Kidney glomerular epithelial cell (primary cell): ENCODE measurements around the gene TSR3.

Experiments
- DNase-seq: peaks from one replicate; lab custom pipeline; 2025; lab: John Stamatoyannopoulos, UW

The TSR3 gene

DNA sequence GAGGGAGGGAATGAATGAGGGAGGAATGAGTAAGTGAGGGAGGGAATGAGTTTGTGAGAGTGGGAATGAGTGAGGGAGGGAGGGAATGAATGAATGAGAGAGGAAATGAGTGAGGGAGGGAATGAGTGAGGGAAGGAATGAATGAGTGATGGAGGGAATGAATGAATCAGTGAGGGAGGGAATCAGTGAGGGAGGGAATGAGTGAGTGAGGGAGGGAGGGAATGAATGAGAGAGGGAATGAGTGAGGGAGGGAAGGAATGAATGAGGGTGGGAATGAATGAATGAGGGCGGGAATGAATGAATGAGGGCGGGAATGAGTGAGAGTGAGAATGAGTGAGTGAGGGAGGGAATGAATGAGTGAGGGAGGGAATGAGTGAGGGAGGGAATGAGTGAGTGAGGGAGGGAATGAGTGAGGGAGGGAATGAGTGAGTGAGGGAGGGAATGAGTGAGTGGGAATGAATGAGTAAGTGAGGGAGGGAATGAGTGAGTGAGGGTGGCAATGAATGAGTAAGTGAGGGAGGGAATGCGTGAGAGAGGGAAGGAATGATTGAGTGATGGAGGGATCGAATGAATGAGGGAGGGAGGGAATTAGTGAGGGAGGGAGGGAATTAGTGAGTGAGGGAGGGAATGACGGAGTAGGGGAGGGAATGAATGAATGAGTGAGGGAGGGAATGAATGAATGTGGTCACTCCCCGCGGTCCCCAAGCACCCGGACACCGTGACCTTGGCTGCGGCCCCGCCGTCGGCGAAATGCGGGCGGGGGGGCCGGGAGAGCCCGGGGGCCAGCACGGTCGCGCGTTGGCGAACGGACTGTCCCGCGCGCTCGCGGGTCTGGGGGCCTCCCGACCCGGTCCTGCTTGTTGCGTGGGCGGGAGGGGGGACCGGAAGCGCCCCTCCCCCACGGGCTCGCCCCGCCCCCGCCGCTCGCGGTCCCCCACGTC is 43.4 kb downstream of the TSR3 start:
- DNase-seq, result peak; percentile 41

DNA sequence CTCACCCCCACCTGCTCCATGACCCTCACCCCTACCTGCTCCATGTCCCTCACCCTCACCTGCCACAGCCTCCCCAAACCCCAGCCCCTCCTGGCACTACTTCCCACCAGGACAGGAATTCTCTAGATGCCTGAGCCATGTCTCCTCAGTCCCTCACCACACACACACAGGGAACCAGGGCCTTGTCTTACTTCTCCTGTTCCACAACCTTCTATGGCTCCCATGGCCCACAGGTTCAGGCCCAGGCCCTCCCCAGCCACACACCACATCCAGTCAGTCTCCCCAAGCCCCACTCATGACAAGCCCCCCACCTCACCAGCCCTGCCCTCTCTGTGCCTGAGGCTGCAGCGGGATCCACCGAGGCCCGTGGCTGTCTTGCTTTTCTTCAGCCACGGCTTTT is 45.3 kb downstream of the TSR3 start:
- no peak for DNase-seq

DNA sequence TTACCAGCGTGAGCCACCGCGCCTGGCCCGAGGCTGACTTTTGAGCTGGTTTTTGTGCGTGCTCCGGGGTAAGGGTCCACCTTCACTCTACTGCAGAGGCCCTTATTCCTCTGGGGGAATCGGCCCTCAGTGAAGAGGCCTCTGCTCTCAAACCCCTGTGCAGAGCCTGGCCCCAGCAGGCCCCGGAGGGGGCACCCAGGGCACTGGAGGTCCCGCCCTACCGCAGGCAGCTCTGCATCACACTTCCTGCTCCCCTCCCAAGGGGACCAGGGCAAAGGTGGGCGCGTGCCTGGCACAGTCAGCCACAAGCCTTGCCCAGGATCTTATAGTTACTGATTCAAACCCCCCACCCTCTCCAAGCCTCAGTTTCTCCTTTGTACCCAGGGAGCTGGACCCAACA is 45.9 kb downstream of the TSR3 start:
- no peak for DNase-seq

DNA sequence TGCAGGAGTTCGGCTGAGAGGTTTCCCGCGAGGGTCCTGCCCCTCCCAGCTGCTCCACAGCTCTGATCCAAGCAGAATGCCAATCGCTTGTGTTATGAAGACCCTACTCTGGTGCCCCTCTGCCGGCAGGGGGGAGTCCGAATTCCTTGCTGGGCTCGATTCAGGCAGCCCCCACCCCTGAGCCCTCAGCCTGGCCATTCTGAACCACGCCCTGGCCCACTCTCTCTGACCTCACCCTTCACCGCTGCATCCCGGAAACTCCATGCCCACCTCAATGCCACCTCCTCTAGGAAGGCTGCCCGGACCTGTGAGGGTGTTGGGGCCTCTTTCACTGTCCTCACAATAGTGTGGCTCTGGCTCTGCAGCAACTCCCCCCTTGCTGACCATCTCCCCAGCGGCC is 50.1 kb downstream of the TSR3 start:
- DNase-seq, result no peak

DNA sequence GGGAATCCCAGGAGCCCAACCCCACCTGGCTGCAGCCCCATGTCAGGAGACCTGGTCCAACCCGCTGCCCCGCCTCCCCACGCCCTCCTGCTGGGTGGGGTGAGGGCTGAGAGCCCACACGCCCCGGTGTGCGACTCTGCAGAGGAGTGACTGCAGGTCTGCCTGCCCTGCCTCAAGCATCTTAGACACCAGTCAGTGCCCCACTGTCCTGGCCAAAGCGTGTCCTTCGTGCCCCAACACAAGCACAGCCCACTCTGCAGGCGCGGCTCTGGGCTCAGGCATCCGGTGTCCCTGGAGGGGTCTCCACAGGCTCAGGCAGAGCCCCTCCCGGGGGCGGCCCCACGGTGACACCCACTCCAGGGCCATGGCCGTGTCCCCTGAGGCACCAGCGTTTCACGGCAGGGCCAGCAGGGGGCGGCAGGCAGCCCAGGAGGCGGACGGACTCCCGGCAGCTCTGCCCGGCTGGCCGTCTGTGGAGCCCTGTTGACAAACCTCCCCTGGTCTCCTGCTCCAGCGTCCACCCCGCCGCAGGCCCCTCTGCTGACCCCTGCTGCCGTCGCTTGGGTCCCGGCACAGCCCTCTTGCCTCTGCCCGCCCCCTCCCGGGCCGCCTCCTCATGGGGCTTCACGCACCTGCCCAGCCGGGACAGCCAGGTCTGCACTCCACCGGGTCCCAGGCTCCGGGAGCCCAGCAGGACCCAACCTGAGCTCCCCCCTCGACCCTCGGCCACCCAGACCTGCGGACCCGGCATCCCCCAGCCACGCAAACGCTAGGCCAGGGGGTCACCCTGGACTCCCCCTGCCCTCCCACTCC is 50.8 kb downstream of the TSR3 start:
- DNase-seq, result peak; percentile 3

DNA sequence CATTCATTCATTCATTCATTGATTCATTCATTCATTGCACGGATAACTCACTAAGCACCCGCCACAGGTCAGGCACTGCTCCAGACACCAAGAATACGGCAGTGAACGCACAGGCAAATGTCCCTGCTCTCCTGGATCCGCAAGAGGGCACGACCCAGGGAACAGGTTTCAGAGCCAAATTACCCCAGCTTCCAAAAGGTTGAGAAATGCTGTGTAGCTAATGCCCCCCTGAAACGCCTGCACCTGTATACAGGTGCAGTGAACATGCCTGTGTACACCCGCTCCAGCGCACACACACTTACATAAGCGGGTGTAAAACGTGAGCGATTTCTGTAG is 51.8 kb downstream of the TSR3 start:
- DNase-seq, result no peak
